Prostate gland (tissue), 2 donors: ENCODE results near the gene SPTAN1.

Source experiments
- CTCF ChIP-seq, 4 experiments: fragments of 200-600 bp in 2 of 4; fragments of 450-650 bp in 2 of 4; sonication (generic) in 2 of 4; IDR thresholded peaks; 1 replicate in 3 of 4; 2 replicates in 1 of 4; pipeline ENCODE4 v1.5.1; 2016 to 2019; ENCODE audit warnings: antibody characterized with exemption in 4 of 4, mild to moderate bottlenecking in 2 of 4, moderate library complexity in 2 of 4
- POLR2A ChIP-seq: fragments of 450-650 bp; IDR thresholded peaks from one replicate; pipeline ENCODE4 v1.6.1; 2016; ENCODE audit warnings: antibody characterized with exemption, mild to moderate bottlenecking

- TF ChIP-seq CTCF (IDR thresholded peaks at IDR 0.05), result no peak
- TF ChIP-seq POLR2A, result no peak
Observed at GRCh38 chr9:128610897-128611296, 58.5 kb downstream of the SPTAN1 start.
